ENCODE measurements around the gene HBD. TPM values are rescaled to one million over a fixed set of nuclear protein-coding genes. Genes with fewer than 3 reads are reported as not detected.

HBD gene
- total RNA-seq, 4 donors from 2014 or later, result 1.1 to 3.2 TPM; not detected in 2

DNA sequence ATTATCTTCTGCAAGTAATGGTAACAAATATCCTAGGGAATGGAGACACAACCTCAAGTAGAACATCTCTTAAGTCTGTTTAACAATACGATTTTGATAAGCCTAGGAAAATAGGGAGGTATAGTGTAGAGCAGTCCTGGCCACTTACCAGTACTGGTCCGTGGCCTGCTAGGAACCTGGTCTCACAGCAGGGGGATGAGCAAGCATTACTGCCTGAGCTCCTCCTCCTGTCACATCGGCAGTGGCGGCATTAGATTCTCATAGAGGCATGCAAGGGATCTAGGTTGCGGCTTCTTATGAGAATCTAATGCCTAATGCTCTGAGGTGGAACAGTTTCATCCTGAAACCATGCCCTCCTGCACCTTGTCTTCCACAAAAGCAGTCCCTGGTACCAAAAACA lies 38.2 kb downstream of the HBD start:
- DNase-seq (ENCODE audit: low spot score), result no peak
- TF ChIP-seq, protein P1, sequence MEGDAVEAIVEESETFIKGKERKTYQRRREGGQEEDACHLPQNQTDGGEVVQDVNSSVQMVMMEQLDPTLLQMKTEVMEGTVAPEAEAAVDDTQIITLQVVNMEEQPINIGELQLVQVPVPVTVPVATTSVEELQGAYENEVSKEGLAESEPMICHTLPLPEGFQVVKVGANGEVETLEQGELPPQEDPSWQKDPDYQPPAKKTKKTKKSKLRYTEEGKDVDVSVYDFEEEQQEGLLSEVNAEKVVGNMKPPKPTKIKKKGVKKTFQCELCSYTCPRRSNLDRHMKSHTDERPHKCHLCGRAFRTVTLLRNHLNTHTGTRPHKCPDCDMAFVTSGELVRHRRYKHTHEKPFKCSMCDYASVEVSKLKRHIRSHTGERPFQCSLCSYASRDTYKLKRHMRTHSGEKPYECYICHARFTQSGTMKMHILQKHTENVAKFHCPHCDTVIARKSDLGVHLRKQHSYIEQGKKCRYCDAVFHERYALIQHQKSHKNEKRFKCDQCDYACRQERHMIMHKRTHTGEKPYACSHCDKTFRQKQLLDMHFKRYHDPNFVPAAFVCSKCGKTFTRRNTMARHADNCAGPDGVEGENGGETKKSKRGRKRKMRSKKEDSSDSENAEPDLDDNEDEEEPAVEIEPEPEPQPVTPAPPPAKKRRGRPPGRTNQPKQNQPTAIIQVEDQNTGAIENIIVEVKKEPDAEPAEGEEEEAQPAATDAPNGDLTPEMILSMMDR (IDR thresholded peaks at IDR 0.05), result no peak
- no peak for ATAC-seq (ENCODE audit: low FRiP score)

DNA sequence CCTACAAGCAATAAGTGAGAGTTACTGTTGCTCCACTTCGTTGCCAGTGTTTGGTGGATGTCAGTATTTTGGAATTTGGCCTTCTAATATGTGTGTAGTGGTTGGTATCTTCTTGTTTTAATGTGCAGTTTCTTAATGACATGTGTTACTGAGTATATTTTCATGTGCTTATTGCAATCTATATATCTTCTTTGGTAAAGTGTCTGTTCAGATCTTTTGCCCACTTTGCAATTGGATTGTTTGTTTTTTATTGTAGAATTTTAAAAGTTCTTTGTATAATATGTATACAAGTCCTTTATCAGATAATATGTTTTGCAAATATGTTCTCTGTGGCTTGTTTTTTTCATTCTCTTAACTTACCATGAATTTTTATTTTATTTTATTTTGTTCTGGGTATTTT lies 41.5 kb downstream of the HBD start:
- TF ChIP-seq, protein P1 (IDR thresholded peaks at IDR 0.05), result no peak
- DNase-seq (ENCODE audit: low spot score) (no peak), ATAC-seq (ENCODE audit: low FRiP score) (no peak)

DNA sequence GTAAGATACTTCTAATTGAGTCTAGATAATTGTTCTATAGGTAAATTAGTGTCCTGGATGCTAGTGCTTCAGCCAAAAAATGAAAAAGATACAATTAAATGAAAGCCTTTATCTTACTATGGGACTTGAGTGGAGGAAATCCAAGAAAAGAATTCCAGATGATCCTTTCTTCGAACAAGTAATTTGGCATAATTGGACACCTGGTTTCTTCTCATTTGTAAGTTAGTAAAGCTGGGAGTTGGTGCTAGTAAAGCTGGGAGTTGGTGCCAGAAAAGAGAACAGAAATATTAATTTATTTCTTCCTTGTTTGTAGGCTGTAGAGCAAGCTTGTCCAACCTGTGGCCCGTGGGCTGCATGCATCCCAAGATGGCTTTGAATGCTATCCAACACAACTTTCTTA lies 46.1 kb downstream of the HBD start:
- DNase-seq (ENCODE audit: low spot score) (no peak), ATAC-seq (ENCODE audit: low FRiP score) (no peak)
- TF ChIP-seq, protein P1 (IDR thresholded peaks at IDR 0.05), result no peak

Other genes starting within 250 kb of the HBD start
- gene OR51L1, start 239.6 kb downstream of the HBD start, total RNA-seq, result not detected
- gene OR52J3, start 188.0 kb downstream of the HBD start, total RNA-seq, result not detected
- gene OR52E2, start 174.9 kb downstream of the HBD start, total RNA-seq, result not detected
- not detected for gene OR52E1, start 164.9 kb downstream of the HBD start, total RNA-seq
- gene OR52A5, start 96.1 kb downstream of the HBD start, total RNA-seq, result not detected
- not detected for gene OR52A1, start 79.7 kb downstream of the HBD start, total RNA-seq
- not detected for gene OR51V1, start 33.8 kb downstream of the HBD start, total RNA-seq
- gene HBB, start 7.4 kb downstream of the HBD start, total RNA-seq, result 1,000 to 10,000 TPM in 1 of 4 donors, 100 to 1,000 TPM in 3; 160 to 1,928 (median 219) TPM
- not detected for gene HBG1, start 15.4 kb upstream of the HBD start, total RNA-seq
- gene HBG2, start 20.3 kb upstream of the HBD start, total RNA-seq, result 1 to 10 TPM in 1 of 4 donors, not detected in 3; 2.1 TPM
- gene HBE1, start 35.5 kb upstream of the HBD start, total RNA-seq, result not detected
- gene OR51B4, start 67.5 kb upstream of the HBD start, total RNA-seq, result not detected
- gene OR51B2, start 89.8 kb upstream of the HBD start, total RNA-seq, result 1 to 10 TPM in 1 of 4 donors, under 1 TPM in 1, not detected in 2; 0.46 to 1.1 TPM
- under 1 TPM in 3 of 4 donors, not detected in 1; 0.36 to 0.63 (median 0.46) TPM for gene OR51B5, start 109.0 kb upstream of the HBD start, total RNA-seq
- gene OR51B6, start 117.0 kb upstream of the HBD start, total RNA-seq, result not detected
- not detected for gene OR51M1, start 149.3 kb upstream of the HBD start, total RNA-seq
- not detected for gene OR51Q1, start 187.6 kb upstream of the HBD start, total RNA-seq
- under 1 TPM in 1 of 4 donors, not detected in 3; 0.96 TPM for gene OR51I1, start 207.0 kb upstream of the HBD start, total RNA-seq
- gene OR51I2, start 214.8 kb upstream of the HBD start, total RNA-seq, result not detected